ENCODE results near the gene CHRM5.

CHRM5 gene

DNA sequence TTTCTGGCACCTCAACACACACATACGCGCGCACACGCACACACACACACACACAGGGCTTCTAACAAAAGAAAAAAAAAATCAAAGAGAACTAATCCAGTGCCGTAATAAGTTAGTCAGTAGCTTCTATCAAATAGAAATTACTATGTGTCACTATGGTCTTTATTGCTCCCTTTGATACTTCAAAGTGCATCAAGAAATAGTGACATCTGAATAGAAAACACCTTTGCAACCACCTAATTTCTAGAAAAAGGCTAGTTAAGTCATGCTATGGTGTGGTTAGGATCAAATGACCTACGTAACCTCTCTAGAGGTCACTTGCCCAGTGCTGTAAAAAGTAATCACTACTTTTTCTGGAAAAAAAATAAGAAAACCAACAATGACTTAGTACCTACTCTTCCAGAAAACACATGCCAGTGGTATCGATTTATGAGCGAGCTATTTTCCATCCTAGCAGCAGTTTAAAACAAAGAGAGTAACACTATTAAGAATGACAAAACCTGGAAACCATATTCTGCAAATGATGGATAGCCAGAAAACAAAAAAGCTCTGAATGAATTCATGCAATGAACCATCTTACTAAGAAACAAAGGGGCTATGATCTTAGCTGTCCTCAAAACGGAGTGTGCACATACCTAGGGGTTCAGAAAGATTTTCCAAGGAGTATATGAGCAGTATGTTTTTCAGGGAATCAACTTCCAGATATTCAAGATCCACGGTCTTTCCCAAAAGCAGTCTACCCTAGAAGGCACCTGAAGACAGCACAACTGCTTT is 63.9 kb downstream of the CHRM5 start:
- peaks cover 7% of the 10 kb centered on the region for H3K27me3 ChIP-seq
- TF ChIP-seq, protein P1, sequence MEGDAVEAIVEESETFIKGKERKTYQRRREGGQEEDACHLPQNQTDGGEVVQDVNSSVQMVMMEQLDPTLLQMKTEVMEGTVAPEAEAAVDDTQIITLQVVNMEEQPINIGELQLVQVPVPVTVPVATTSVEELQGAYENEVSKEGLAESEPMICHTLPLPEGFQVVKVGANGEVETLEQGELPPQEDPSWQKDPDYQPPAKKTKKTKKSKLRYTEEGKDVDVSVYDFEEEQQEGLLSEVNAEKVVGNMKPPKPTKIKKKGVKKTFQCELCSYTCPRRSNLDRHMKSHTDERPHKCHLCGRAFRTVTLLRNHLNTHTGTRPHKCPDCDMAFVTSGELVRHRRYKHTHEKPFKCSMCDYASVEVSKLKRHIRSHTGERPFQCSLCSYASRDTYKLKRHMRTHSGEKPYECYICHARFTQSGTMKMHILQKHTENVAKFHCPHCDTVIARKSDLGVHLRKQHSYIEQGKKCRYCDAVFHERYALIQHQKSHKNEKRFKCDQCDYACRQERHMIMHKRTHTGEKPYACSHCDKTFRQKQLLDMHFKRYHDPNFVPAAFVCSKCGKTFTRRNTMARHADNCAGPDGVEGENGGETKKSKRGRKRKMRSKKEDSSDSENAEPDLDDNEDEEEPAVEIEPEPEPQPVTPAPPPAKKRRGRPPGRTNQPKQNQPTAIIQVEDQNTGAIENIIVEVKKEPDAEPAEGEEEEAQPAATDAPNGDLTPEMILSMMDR (IDR thresholded peaks at IDR 0.05), result no peak
- H3K9me3 ChIP-seq, result no peaks in the 10 kb centered on the region

GRCh38 chr15:34038023-34038870 is 70.0 kb downstream of the CHRM5 start:
- Histone ChIP-seq H3K4me1 (ENCODE audit: control insufficient read depth in 1 of 2, insufficient read depth in 1 of 2, low read depth in 1 of 2, low read length in 1 of 2) (peaks cover 14% of the 10 kb centered on the region in 2 experiments), H3K4me3 (ENCODE audit: low read depth in 1 of 2, low read length in 1 of 2) (peak overlapping the region; percentile 68 to 70), H3K36me3 (no peaks in the 10 kb centered on the region), H3K9me3 (no peaks in the 10 kb centered on the region), H3K27ac (peak overlapping the region; percentile 62), H3K27me3 (peaks cover 44% of the 10 kb centered on the region)
- TF ChIP-seq, protein P1 (IDR thresholded peaks at IDR 0.05), result no peak

More for the DNA sequence above, 63.9 kb downstream of the CHRM5 start:
- Histone ChIP-seq H3K27ac (no peak overlapping the region), H3K4me1 (ENCODE audit: control insufficient read depth in 1 of 2, insufficient read depth in 1 of 2, low read depth in 1 of 2, low read length in 1 of 2) (no peaks in the 10 kb centered on the region), H3K36me3 (no peaks in the 10 kb centered on the region), H3K4me3 (ENCODE audit: low read depth in 1 of 2, low read length in 1 of 2) (no peak overlapping the region)

DNA sequence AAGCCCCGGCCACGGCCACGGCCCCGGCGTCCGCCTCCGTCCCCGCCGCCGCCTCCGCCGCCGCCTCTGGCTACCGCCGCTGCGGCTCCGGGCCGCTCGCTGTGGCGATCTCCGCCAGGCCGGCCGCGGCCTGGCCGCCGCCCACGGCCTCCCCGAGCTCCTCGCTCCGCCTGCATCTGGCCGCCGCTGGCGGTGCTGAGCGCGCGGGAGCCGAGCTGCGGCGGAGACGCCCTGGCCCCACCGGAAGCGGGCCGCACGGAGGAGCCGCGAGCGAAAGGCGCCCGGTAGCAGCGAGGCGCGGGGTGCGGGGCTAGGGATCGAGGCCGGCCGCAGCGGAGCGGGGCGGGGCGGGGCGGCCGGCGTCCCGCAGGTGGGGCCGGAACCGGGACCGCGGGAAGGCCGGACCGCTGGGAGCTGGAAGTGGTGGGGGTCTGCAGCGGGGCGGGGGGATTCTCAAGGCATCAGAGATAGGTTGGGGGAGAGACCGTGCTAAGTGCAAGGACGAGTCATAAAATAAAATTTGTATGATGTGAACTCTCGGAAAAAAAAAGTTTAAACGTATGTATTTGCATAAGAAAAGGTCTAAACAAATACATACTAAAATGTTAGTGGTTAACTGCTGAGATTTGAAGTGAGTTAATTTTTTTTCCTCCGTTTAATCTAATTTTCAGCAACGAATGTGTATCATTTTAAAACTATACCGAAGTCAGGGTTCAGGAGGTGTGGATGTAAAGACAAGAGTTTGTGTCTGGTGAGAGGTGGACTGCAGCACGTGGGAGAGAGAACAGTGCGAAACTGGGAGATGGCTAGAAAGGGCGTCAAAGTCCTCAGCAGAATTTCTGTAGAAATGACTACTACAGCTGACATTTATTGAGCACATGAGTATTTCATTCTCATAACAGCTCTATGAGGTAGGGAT is 70.8 kb downstream of the CHRM5 start, which contains the start of gene AVEN:
Gene AVEN (minus strand): TSS at position 334 of the 919 bp plus-strand sequence. CDS start 158 bp downstream, at position 176.
- peaks cover 14% of the 10 kb centered on the region in 2 experiments for H3K4me1 ChIP-seq (ENCODE audit: control insufficient read depth in 1 of 2, insufficient read depth in 1 of 2, low read depth in 1 of 2, low read length in 1 of 2)
- no peaks in the 10 kb centered on the region for H3K36me3 ChIP-seq
- H3K4me3 ChIP-seq (ENCODE audit: low read depth in 1 of 2, low read length in 1 of 2), result peak within 1 kb of the TSS; percentile 68 to 70
- peaks cover 44% of the 10 kb centered on the region for H3K27me3 ChIP-seq
- TF ChIP-seq, protein P1 (IDR thresholded peaks at IDR 0.05), result no peak
- peak within 1 kb of the TSS; percentile 62 for H3K27ac ChIP-seq
- no peaks in the 10 kb centered on the region for H3K9me3 ChIP-seq

GRCh38 chr15:34039790-34040113 is 71.5 kb downstream of the CHRM5 start:
- Histone ChIP-seq H3K4me3 (ENCODE audit: low read depth in 1 of 2, low read length in 1 of 2) (peak overlapping the region in 1 of 2 experiments; percentile 68), H3K9me3 (no peaks in the 10 kb centered on the region)
- TF ChIP-seq, protein P1 (IDR thresholded peaks at IDR 0.05), result no peak

GRCh38 chr15:34043391-34043790 is 75.1 kb downstream of the CHRM5 start:
- no peak overlapping the region for H3K27ac ChIP-seq
- H3K4me1 ChIP-seq (ENCODE audit: control insufficient read depth in 1 of 2, insufficient read depth in 1 of 2, low read depth in 1 of 2, low read length in 1 of 2), result peaks cover 7 to 8% of the 10 kb centered on the region in 2 experiments
- H3K9me3 ChIP-seq, result no peaks in the 10 kb centered on the region
- no peak overlapping the region for H3K4me3 ChIP-seq (ENCODE audit: low read depth in 1 of 2, low read length in 1 of 2)
- H3K36me3 ChIP-seq, result no peaks in the 10 kb centered on the region
- peaks cover 31% of the 10 kb centered on the region for H3K27me3 ChIP-seq
- TF ChIP-seq, protein P1 (IDR thresholded peaks at IDR 0.05), result no peak

More at GRCh38 chr15:34039790-34040113, 71.5 kb downstream of the CHRM5 start:
- no peak overlapping the region for H3K27ac ChIP-seq
- H3K27me3 ChIP-seq, result peaks cover 44% of the 10 kb centered on the region
- peaks cover 14% of the 10 kb centered on the region in 2 experiments for H3K4me1 ChIP-seq (ENCODE audit: control insufficient read depth in 1 of 2, insufficient read depth in 1 of 2, low read depth in 1 of 2, low read length in 1 of 2)
- no peaks in the 10 kb centered on the region for H3K36me3 ChIP-seq

Measured in neutrophil (primary cell).